COLO668 (cell line): ENCODE measurements around the gene TSPAN9.

ENCODE experiments used
- DNase-seq: peaks from one replicate; lab custom pipeline; 2025; ENCODE audit not compliant: unreplicated experiment; lab: John Stamatoyannopoulos, UW

The TSPAN9 gene

GRCh38 chr12:3122841-3123678 is 45.9 kb downstream of the TSPAN9 start:
- DNase-seq: no peak

- no peak for DNase-seq
These were observed 46.5 kb downstream of the TSPAN9 start for GRCh38 chr12:3123729-3124128.

- no peak for DNase-seq
These were observed 47.7 kb downstream of the TSPAN9 start for GRCh38 chr12:3124917-3125316.

GRCh38 chr12:3125674-3126073 is 48.5 kb downstream of the TSPAN9 start:
- no peak for DNase-seq

GRCh38 chr12:3127832-3128231 is 50.7 kb downstream of the TSPAN9 start:
- no peak for DNase-seq

GRCh38 chr12:3128498-3129293 is 51.5 kb downstream of the TSPAN9 start:
- no peak for DNase-seq

GRCh38 chr12:3129301-3130056 is 52.3 kb downstream of the TSPAN9 start:
- no peak for DNase-seq

GRCh38 chr12:3130057-3130830 is 53.1 kb downstream of the TSPAN9 start:
- no peak for DNase-seq

GRCh38 chr12:3131129-3131528 is 54.0 kb downstream of the TSPAN9 start:
- DNase-seq: no peak

- no peak for DNase-seq
These were observed 55.6 kb downstream of the TSPAN9 start for GRCh38 chr12:3132636-3133404.

- no peak for DNase-seq
These were observed 56.2 kb downstream of the TSPAN9 start for GRCh38 chr12:3133405-3133783.

GRCh38 chr12:3134126-3134525 is 56.9 kb downstream of the TSPAN9 start:
- DNase-seq: no peak

GRCh38 chr12:3134526-3135135 is 57.5 kb downstream of the TSPAN9 start:
- no peak for DNase-seq

- DNase-seq: peak; percentile 17
These were observed 58.6 kb downstream of the TSPAN9 start for GRCh38 chr12:3135522-3136461.

- no peak for DNase-seq
These were observed 59.6 kb downstream of the TSPAN9 start for GRCh38 chr12:3136641-3137267.

- DNase-seq: no peak
These were observed 60.1 kb downstream of the TSPAN9 start for GRCh38 chr12:3137268-3137781.

- no peak for DNase-seq
These were observed 60.8 kb downstream of the TSPAN9 start for GRCh38 chr12:3137814-3138445.
